ENCODE measurements around the gene CD7. TPM values are rescaled to one million over a fixed set of nuclear protein-coding genes. Genes with fewer than 3 reads are reported as not detected.
A peak's percentile ranks its signal among the peaks of the same experiment; 100 is the strongest.

The CD7 gene
- total and polyA plus RNA-seq, 9 of the 15 experiments (the other 6 are each of a cell fraction or from before 2014, with no cell fraction given) = 0.21 to 0.35 TPM; not detected in 7

DNA sequence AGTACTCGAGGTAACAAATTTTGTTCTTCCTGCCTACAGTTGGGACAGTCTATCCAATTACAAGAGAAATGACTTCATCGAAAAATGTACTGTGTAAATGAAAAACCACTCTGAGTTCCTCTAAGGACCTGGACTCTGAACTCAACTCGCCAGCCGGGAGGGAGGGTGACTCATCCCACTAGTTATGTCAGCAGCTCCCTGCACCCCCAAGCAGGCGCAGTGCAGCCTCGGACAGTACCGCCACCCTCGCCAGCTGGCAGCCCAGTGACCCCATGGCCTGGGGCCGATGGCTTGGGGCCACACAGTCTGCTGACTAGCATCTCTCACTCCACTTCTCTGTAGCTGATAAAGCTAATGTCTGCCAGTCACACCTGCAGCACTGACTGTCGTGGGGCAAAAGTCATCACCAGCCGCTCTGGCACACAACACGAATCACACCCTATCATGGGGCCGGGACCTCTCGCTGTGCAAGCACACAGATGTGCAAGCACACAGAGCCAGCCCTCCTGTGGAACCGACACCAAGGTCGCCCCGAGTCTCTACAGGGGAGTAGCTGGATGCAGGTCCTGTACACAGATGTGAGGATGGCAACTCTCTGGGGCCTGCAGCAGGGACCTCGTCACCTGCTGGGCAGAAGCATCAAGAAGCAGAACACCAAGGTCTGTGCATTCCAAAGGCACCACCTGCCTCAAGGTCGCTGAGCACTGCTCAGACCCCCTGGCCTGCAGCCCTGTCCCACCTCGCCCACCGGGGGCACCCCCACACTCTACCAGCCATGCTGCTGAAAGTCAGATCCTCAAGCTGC lies 49.6 kb downstream of the CD7 start:
- Histone ChIP-seq H3K9me1 (ENCODE audit: control insufficient read depth, insufficient read depth, low read length) (peaks cover 16% of the 10 kb centered on the region), H3K27ac (ENCODE audit: extremely low read depth, low read depth, low read length) (peak overlapping the region; percentile 75), H2AFZ (ENCODE audit: low read depth, low read length) (no peak overlapping the region), H3K79me2 (ENCODE audit: control insufficient read depth, insufficient read depth, low read length) (peaks cover 97% of the 10 kb centered on the region), H4K20me1 (replicated peaks; ENCODE audit: control insufficient read depth, insufficient read depth, low read length) (peaks cover 68% of the 10 kb centered on the region), H3K36me3 (ENCODE audit: control insufficient read depth, insufficient read depth, low read length) (peaks cover 94% of the 10 kb centered on the region), H3K4me2 (ENCODE audit: insufficient read depth, low read length) (peak overlapping the region; percentile 74), H3K4me1 (replicated peaks in 1 of 2; ENCODE audit: control insufficient read depth in 2 of 2, insufficient read depth in 2 of 2, low read length in 2 of 2) (peaks cover 41 to 57% of the 10 kb centered on the region in 2 experiments), H3K4me3 (no peak overlapping the region; the same call in 1 of the 2 replicates), H3K9me3 (replicated peaks; ENCODE audit: control insufficient read depth, insufficient read depth, low read depth, low read length) (no peaks in the 10 kb centered on the region), H3K9ac (ENCODE audit: insufficient read depth in 1 of 2, low read depth in 2 of 2, low read length in 2 of 2) (peak overlapping the region; percentile 45 to 93), H3K27me3 (ENCODE audit: control insufficient read depth in 2 of 2, insufficient read depth in 2 of 2, low read length in 2 of 2) (no peaks in the 10 kb centered on the region)
- intact Hi-C loops (cut with micrococcal nuclease) = no loop called here
- BruUV-seq (replicated peaks) = no TSS peak
- ChIA-PET CTCF (ENCODE audit: low intra/inter-chr PET ratio) (no interaction called here), POLR2A (interaction anchor here (0.5 to 2.7 kb wide), 9 partner anchors 8 to 660 kb away, joined by 3 to 20 read pairs (median 3); no protein-coding TSS in a partner anchor)
- ATAC-seq (peak; percentile 92), DNase-seq (ENCODE audit: extremely low read depth in 1 of 4, low spot score in 3 of 4) (peak in 3 of 4 experiments; percentile 45 to 83 (median 69)), FAIRE-seq (peak; percentile 89)
- in situ Hi-C loops (cut with MboI) = no loop called here
- WGBS (ENCODE audit: insufficient coverage, low coverage, missing lambda C conversion rate) = 15% methylated on average over 21 of the region's 21 CpGs
- TF ChIP-seq SP2 (IDR thresholded peaks at IDR 0.05; ENCODE audit: extremely low read depth, low read depth, low read length, poor library complexity, severe bottlenecking) (no peak), GATAD2A (IDR thresholded peaks at IDR 0.05) (0 out of 2 replicates have a peak, but pooled peaks have one; percentile 54), NONO (IDR thresholded peaks at IDR 0.05; ENCODE audit: low read depth in 2 of 2, low read length in 1 of 2) (no peak), RBM15 (IDR thresholded peaks at IDR 0.05; ENCODE audit: insufficient read depth, low read length) (no peak), HDGF (IDR thresholded peaks at IDR 0.05) (no peak)
- TF ChIP-seq, protein P1, sequence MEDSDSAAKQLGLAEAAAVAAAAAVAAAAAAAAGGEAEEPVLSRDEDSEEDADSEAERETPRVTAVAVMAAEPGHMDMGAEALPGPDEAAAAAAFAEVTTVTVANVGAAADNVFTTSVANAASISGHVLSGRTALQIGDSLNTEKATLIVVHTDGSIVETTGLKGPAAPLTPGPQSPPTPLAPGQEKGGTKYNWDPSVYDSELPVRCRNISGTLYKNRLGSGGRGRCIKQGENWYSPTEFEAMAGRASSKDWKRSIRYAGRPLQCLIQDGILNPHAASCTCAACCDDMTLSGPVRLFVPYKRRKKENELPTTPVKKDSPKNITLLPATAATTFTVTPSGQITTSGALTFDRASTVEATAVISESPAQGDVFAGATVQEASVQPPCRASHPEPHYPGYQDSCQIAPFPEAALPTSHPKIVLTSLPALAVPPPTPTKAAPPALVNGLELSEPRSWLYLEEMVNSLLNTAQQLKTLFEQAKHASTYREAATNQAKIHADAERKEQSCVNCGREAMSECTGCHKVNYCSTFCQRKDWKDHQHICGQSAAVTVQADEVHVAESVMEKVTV (CRISPR knock-in tag; IDR thresholded peaks at IDR 0.05) = no peak
- TF ChIP-seq, protein P2, sequence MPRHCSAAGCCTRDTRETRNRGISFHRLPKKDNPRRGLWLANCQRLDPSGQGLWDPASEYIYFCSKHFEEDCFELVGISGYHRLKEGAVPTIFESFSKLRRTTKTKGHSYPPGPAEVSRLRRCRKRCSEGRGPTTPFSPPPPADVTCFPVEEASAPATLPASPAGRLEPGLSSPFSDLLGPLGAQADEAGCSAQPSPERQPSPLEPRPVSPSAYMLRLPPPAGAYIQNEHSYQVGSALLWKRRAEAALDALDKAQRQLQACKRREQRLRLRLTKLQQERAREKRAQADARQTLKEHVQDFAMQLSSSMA (CRISPR knock-in tag; IDR thresholded peaks at IDR 0.05) = no peak

Measured in K562 (cell line).